ENCODE data around the gene CCDC112. TPM values are rescaled to one million over a fixed set of nuclear protein-coding genes. Genes with fewer than 3 reads are reported as not detected.
"Not testable (repeated sequence)": the region's sequence is repeated elsewhere in the genome, so short reads cannot be mapped to it uniquely, and the experiment has no call there.

Gene CCDC112
- total RNA-seq, 4 donors from 2014 or later = 3.3 to 4.9 (median 3.8) TPM

DNA sequence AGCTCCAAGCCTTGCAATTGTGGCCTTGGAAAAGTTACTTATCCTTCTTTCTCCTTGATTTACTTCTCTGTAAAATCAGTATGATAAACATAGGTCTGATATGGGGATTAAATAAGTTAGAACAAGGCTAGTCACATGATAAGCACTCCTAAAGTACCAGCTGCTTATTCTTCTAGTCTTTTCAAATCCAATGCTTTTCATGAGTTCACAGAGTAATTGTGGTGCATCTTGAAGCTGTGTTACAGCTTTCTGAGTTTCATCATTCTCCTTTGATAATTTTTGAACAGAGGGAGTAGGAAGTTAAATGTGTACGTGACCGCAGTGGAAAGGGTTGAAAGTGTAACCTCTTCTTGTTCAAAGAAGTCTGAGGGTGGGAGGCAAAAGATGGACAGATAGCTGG, 38.8 kb upstream of the CCDC112 start:
- no peak for DNase-seq
- TF ChIP-seq, protein P1, sequence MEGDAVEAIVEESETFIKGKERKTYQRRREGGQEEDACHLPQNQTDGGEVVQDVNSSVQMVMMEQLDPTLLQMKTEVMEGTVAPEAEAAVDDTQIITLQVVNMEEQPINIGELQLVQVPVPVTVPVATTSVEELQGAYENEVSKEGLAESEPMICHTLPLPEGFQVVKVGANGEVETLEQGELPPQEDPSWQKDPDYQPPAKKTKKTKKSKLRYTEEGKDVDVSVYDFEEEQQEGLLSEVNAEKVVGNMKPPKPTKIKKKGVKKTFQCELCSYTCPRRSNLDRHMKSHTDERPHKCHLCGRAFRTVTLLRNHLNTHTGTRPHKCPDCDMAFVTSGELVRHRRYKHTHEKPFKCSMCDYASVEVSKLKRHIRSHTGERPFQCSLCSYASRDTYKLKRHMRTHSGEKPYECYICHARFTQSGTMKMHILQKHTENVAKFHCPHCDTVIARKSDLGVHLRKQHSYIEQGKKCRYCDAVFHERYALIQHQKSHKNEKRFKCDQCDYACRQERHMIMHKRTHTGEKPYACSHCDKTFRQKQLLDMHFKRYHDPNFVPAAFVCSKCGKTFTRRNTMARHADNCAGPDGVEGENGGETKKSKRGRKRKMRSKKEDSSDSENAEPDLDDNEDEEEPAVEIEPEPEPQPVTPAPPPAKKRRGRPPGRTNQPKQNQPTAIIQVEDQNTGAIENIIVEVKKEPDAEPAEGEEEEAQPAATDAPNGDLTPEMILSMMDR (IDR thresholded peaks at IDR 0.05) = no peak
- TF ChIP-seq POLR2A (IDR thresholded peaks at IDR 0.05) = no peak
- Histone ChIP-seq H3K4me1 (no peaks in the 10 kb centered on the region), H3K36me3 (no peaks in the 10 kb centered on the region), H3K27ac (no peak overlapping the region), H3K27me3 (no peaks in the 10 kb centered on the region), H3K9me3 (no peaks in the 10 kb centered on the region), H3K4me3 (replicated peaks in 1 of 3) (no peak overlapping the region)
- intact Hi-C loops (cut with DNase I) = no loop called here
- 50 to 93% methylated on average over 2 of the region's 2 CpGs for whole genome bisulfite sequencing, 2 donors

- TF ChIP-seq, protein P1 (IDR thresholded peaks at IDR 0.05) = no peak
- no peak for TF ChIP-seq POLR2A (IDR thresholded peaks at IDR 0.05)
- Histone ChIP-seq H3K9me3 (no peaks in the 10 kb centered on the region), H3K4me3 (replicated peaks in 1 of 3) (no peak overlapping the region), H3K27ac (no peak overlapping the region), H3K27me3 (no peaks in the 10 kb centered on the region), H3K4me1 (no peaks in the 10 kb centered on the region), H3K36me3 (no peaks in the 10 kb centered on the region)
- intact Hi-C loops (cut with DNase I) = no loop called here
- DNase-seq = no peak
- WGBS, 2 donors = 30 to 83% methylated on average over 1 of the region's 1 CpG
Measured at GRCh38 chr5:115333164-115333563, 36.7 kb upstream of the CCDC112 start.

DNA sequence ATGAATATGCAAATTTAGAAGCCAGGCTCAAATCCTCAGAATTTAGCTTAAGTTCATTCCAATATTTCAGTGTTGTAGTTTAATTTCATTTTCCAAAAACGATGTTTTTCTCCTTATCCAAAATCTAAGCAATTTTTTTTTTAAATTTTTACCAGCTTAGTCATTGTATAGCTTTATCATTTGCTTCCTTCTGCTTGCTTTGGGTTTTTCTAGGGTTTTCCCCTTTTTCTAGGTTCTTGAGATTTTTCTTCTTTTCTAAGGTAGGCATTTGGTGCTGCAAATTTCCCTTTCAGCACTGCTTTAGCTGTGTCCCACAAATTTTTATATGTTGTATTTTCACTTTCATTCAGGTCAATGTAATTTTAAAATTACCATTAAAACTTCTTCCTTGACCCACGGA, 34.4 kb upstream of the CCDC112 start:
- DNase-seq = no peak
- Histone ChIP-seq H3K27ac (no peak overlapping the region), H3K9me3 (no peaks in the 10 kb centered on the region), H3K36me3 (no peaks in the 10 kb centered on the region), H3K27me3 (no peaks in the 10 kb centered on the region), H3K4me3 (replicated peaks in 1 of 3) (no peak overlapping the region), H3K4me1 (no peaks in the 10 kb centered on the region)
- no peak for TF ChIP-seq POLR2A (IDR thresholded peaks at IDR 0.05)
- TF ChIP-seq, protein P1 (IDR thresholded peaks at IDR 0.05) = no peak
- WGBS, 2 donors = 65 to 79% methylated on average over 2 of the region's 2 CpGs
- intact Hi-C loops (cut with DNase I) = no loop called here

- Histone ChIP-seq H3K36me3 (no peaks in the 10 kb centered on the region), H3K27me3 (no peaks in the 10 kb centered on the region), H3K9me3 (no peaks in the 10 kb centered on the region), H3K27ac (no peak overlapping the region), H3K4me3 (replicated peaks in 1 of 3) (no peak overlapping the region), H3K4me1 (no peaks in the 10 kb centered on the region)
- TF ChIP-seq POLR2A (IDR thresholded peaks at IDR 0.05) = no peak
- TF ChIP-seq, protein P1 (IDR thresholded peaks at IDR 0.05) = no peak
- intact Hi-C loops (cut with DNase I) = no loop called here
- DNase-seq = no peak
- WGBS, 2 donors = 79 to 82% methylated on average over 8 of the region's 8 CpGs
Measured at GRCh38 chr5:115329475-115329874, 33.0 kb upstream of the CCDC112 start.

GRCh38 chr5:115328617-115329274, 32.3 kb upstream of the CCDC112 start:
- H3K4me3 ChIP-seq (replicated peaks in 1 of 3); DNase-seq; H3K27ac ChIP-seq; intact Hi-C loops (cut with DNase I); H3K4me1 ChIP-seq; H3K27me3 ChIP-seq; H3K36me3 ChIP-seq; H3K9me3 ChIP-seq: not testable (repeated sequence)
- WGBS, 2 donors = 27 to 37% methylated on average over 6 of the region's 6 CpGs

Data from thyroid gland (tissue), 4 donors.